Measurements from ENCODE around the gene DRD4.
"Not testable (repeated sequence)": the region's sequence is repeated elsewhere in the genome, so short reads cannot be mapped to it uniquely, and the experiment has no call there.

Gene DRD4

DNA sequence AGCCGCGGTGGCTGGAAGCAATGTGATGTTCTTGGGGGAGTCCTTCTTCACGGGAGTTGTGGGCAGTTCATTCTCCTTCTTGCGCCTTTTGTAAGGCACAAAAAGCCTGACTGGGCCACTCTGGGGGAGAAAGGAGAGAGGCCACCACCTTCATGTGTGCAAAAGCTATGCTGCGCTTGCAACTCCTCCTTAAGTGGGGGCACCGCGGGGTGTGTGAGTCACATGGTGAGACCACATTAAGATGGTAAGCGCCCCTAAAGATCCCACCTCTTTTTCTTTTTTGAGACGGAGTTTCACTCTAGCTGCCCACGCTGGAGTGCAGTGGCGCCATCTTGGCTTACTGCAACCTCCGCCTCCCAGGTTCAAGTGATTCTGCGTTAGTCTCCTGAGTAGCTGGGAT, 43.9 kb downstream of the DRD4 start:
- no peak for DNase-seq

- DNase-seq = no peak
These were observed 49.6 kb downstream of the DRD4 start for GRCh38 chr11:686451-687243.

GRCh38 chr11:687751-688150, 50.7 kb downstream of the DRD4 start:
- no peak for DNase-seq

DNA sequence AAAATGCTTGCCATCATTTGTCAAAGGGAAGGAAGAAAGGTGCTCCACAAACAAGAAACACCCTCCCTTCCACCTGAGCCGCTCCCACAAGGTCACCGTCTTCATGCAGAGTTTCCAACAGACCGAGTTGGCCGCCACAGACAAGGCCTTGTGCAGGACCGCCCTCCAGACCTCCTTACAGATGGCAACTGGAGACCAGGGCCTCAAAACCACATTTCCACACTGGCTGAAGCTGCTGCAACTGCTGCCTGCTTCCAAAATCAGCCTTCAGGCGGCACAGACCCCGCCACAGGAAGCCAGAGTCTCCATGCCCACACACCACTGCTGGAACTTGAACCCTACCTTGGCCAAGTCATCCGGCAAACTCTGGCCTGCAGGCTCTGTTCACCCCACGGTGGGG, 51.6 kb downstream of the DRD4 start:
- no peak for DNase-seq

DNA sequence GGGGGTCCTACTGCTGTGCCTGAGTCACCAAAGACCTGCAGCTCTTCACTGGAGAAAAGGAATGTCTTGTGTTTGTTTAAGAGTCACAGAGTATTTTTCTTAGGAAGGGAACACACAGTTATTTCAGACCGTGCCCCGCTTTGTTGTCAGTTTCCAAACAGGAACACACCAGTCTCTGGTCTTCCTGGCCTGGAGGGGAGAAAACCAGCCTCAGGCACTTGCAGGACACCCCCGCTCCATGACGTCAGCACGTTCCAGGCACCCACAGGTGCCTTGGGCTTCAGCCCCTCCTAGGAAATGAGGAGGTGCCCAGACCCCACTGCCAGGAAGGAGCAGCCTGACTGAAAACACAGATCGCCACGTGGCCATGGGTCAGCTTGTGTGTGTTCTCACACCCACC, 52.6 kb downstream of the DRD4 start:
- no peak for DNase-seq

DNA sequence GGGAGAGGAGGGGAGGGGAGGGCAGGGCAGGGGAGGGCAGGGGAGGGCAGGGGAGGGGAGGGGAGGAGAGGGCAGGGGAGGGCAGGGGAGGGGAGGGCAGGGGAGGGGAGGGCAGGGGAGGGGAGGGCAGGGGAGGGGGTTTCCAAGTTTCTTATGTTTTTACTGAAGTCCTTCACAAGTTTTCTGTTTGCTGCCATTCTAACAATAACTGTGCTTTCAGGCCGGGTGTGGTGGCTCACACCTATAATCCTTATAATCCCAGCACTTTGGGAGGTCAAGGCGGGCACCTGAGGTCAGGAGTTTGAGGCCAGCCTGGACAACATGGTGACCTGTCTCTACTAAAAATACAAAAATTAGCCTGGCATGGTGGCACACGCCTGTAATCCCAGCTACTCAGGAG, 53.2 kb downstream of the DRD4 start:
- not testable (repeated sequence) for DNase-seq
